Mammary epithelial cell (primary cell): Measurements from ENCODE around the gene TBC1D3B.

Source experiments
- EZH2 ChIP-seq: IDR thresholded peaks from 2 replicates; pipeline ENCODE4 v1.6.1; 2012; ENCODE audit warnings: low read length, inconsistent platforms, borderline replicate concordance
- TF ChIP-seq, protein P1 (sequence below), 2 donors: IDR thresholded peaks in 1 of 2; conservative IDR thresholded peaks in 1 of 2; 2 replicates each; pipeline ENCODE4 v1.5.1; 2011 to 2012; ENCODE audit warnings: inconsistent platforms in 2 of 2, low read length in 2 of 2, mild to moderate bottlenecking in 2 of 2, control low read depth in 1 of 2, low read depth in 1 of 2; ENCODE audit not compliant: insufficient read depth in 1 of 2; ENCODE audit errors: extremely low read depth in 1 of 2

DNA sequence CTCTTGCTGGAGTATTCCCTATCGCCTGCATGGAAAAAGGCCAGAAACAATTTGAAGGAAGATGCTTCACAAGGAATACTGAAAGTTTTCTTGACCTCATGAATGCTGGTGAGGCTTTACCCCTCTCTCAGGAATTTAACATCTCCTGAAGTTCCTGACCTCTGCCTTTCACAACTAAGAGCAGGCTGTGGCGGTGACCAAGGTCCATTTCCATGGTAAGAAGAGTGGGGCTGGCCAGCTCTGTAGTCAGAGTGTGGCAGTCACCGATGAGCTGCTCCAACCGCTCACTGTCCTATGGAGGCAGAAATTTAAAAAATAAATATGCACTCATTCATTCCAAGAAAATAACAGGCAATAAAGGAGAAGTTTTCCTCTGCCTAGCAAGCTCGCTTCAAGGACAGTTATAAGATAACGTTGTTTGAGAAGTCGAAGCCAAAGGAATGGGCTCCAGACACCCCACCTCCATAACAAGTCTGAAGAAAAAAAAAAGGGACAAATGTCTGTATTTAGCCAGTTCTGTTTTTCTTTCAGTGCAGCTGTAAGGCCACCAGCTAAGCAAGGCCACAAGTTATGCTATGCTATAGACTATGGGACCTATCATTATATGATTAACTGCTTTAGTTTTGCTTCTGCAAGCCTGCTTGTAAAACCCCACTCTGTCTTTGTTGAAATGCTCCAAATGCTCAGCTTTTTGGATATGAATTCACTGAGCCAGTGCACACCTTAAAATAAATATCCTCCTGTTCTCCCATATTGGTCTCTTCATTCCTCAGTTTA, 28.5 kb upstream of the TBC1D3B start:
- no peak for TF ChIP-seq EZH2
- TF ChIP-seq, protein P1, sequence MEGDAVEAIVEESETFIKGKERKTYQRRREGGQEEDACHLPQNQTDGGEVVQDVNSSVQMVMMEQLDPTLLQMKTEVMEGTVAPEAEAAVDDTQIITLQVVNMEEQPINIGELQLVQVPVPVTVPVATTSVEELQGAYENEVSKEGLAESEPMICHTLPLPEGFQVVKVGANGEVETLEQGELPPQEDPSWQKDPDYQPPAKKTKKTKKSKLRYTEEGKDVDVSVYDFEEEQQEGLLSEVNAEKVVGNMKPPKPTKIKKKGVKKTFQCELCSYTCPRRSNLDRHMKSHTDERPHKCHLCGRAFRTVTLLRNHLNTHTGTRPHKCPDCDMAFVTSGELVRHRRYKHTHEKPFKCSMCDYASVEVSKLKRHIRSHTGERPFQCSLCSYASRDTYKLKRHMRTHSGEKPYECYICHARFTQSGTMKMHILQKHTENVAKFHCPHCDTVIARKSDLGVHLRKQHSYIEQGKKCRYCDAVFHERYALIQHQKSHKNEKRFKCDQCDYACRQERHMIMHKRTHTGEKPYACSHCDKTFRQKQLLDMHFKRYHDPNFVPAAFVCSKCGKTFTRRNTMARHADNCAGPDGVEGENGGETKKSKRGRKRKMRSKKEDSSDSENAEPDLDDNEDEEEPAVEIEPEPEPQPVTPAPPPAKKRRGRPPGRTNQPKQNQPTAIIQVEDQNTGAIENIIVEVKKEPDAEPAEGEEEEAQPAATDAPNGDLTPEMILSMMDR (conservative IDR thresholded peaks at IDR 0.05 in 1 of 2, IDR thresholded peaks at IDR 0.05 in 1 of 2; ENCODE audit: extremely low read depth in 1 of 2, insufficient read depth in 1 of 2, low read depth in 1 of 2, low read length in 2 of 2): no peak
